Upper lobe of right lung (tissue), 1 donor: ENCODE results near the gene POLD2. TPM values are rescaled to one million over a fixed set of nuclear protein-coding genes. Genes with fewer than 3 reads are reported as not detected.

Source experiments
- ATAC-seq: fragments of 200-7000 bp; cut with Tn5 transposase; one replicate; pipeline ENCODE4 v1.9.1; 2020; ENCODE audit warnings: mild to moderate bottlenecking, moderate library complexity
- DNase-seq: peaks from one replicate; pipeline ENCODE4 v3.0.0-alpha.2; 2020
- H3K27ac ChIP-seq: fragments of 200-600 bp; one replicate; pipeline ENCODE4 v1.8.0; 2022
- H3K27me3 ChIP-seq: fragments of 200-600 bp; one replicate; pipeline ENCODE4 v1.8.0; 2022; ENCODE audit warnings: mild to moderate bottlenecking
- H3K36me3 ChIP-seq: fragments of 200-600 bp; one replicate; pipeline ENCODE4 v1.8.0; 2022
- H3K4me1 ChIP-seq: fragments of 200-600 bp; one replicate; pipeline ENCODE4 v1.8.0; 2022
- H3K4me3 ChIP-seq: fragments of 200-600 bp; one replicate; pipeline ENCODE4 v1.8.0; 2022; ENCODE audit warnings: mild to moderate bottlenecking
- H3K9me3 ChIP-seq: fragments of 200-600 bp; one replicate; pipeline ENCODE4 v1.8.0; 2022
- CTCF ChIP-seq: fragments of 200-600 bp; IDR thresholded peaks from one replicate; pipeline ENCODE4 v1.8.0; 2022; ENCODE audit warnings: antibody characterized with exemption
- intact Hi-C: fragments of 100-400 bp; cut with DNase I; formaldehyde crosslinking; loops from one replicate; pipeline ENCODE4 v1.11.0; 2022
- total RNA-seq: library from RNA; stranded (reverse); fragmentation: NEBNext Ultra II Directional; extraction: Animal tissue kit (Norgen Biotek cat#: 25700); gene quantifications from one replicate; pipeline ENCODE4 v1.2.1, GENCODE V29; 2021
- donor health status: DM: no; HTN: yes; CAD: no; lungs with severe emphysema.

POLD2 gene
- total RNA-seq, 1 donor from 2014 or later, result 60.2 TPM

DNA sequence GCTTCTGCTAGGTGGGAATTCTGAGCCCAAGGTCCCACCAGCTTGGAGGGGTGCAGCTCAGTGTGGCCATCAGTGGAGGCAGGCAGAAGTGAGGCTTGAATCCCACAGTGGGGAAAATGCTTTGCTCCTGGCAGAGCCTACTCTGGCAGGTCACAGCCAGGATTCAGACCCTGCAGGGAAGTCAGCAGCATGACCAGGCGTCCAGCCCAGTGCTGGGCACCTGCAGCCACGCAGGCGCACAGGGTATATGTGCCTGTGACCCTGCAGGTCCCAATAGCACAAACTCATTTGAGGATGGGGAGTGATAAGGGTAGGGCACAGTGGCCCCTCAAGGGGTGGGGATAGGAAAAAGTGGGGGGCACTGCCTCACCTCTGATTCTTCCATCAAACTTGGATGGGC, 27.6 kb downstream of the POLD2 start:
- ATAC-seq (no peak), DNase-seq (no peak)
- Histone ChIP-seq H3K27ac (no peak overlapping the region), H3K4me3 (no peak overlapping the region), H3K9me3 (no peaks in the 10 kb centered on the region), H3K36me3 (no peaks in the 10 kb centered on the region), H3K27me3 (no peaks in the 10 kb centered on the region), H3K4me1 (no peaks in the 10 kb centered on the region)
- TF ChIP-seq CTCF, result no peak
- intact Hi-C loops, result no loop called here

GRCh38 chr7:44094883-44095592, 28.3 kb downstream of the POLD2 start:
- Histone ChIP-seq H3K27ac (no peak overlapping the region), H3K4me3 (no peak overlapping the region), H3K4me1 (no peaks in the 10 kb centered on the region), H3K9me3 (no peaks in the 10 kb centered on the region), H3K27me3 (no peaks in the 10 kb centered on the region), H3K36me3 (no peaks in the 10 kb centered on the region)
- intact Hi-C loops, result no loop called here
- DNase-seq (no peak), ATAC-seq (no peak)
- TF ChIP-seq CTCF, result no peak

- Histone ChIP-seq H3K4me3 (no peak overlapping the region), H3K36me3 (no peaks in the 10 kb centered on the region), H3K27me3 (no peaks in the 10 kb centered on the region), H3K4me1 (no peaks in the 10 kb centered on the region), H3K27ac (peak overlapping the region; percentile 44), H3K9me3 (no peaks in the 10 kb centered on the region)
- ATAC-seq (no peak), DNase-seq (no peak)
- no peak for TF ChIP-seq CTCF
- intact Hi-C loops, result no loop called here
These were observed 29.0 kb downstream of the POLD2 start for GRCh38 chr7:44094365-44094764.

DNA sequence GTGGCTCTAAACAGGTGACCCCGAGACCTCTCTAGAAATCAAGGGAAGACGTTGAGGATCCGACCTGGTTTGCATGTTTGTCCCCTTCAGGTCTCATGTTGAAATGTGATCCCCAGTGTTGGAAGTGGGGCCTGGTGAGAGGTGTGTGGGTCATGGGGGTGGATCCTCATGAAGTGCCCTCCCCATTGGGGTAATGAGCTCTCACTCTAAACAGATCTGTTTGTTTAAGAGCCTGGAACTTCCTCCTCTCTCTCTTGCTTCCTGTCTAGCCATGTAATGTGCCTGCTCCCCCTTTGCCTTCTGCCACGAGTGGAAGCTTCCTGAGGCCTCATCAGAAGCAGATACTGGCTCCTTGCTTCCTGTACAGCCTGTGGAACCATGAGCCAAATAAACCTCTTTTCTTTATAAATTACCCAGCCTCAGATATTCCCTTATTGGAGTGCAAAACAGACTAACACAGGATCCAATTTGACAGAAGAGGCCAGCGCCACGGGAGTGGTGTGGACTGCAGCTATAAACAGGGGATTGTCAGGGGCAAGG, 30.2 kb downstream of the POLD2 start:
- H3K9me3 ChIP-seq, result no peaks in the 10 kb centered on the region
- H3K36me3 ChIP-seq, result no peaks in the 10 kb centered on the region
- no peaks in the 10 kb centered on the region for H3K27me3 ChIP-seq
- no peak overlapping the region for H3K4me3 ChIP-seq
- no peaks in the 10 kb centered on the region for H3K4me1 ChIP-seq
- ATAC-seq, result no peak
- no peak for DNase-seq
- no peak for TF ChIP-seq CTCF
- peak overlapping the region; percentile 17 for H3K27ac ChIP-seq
- intact Hi-C loops, result no loop called here

DNA sequence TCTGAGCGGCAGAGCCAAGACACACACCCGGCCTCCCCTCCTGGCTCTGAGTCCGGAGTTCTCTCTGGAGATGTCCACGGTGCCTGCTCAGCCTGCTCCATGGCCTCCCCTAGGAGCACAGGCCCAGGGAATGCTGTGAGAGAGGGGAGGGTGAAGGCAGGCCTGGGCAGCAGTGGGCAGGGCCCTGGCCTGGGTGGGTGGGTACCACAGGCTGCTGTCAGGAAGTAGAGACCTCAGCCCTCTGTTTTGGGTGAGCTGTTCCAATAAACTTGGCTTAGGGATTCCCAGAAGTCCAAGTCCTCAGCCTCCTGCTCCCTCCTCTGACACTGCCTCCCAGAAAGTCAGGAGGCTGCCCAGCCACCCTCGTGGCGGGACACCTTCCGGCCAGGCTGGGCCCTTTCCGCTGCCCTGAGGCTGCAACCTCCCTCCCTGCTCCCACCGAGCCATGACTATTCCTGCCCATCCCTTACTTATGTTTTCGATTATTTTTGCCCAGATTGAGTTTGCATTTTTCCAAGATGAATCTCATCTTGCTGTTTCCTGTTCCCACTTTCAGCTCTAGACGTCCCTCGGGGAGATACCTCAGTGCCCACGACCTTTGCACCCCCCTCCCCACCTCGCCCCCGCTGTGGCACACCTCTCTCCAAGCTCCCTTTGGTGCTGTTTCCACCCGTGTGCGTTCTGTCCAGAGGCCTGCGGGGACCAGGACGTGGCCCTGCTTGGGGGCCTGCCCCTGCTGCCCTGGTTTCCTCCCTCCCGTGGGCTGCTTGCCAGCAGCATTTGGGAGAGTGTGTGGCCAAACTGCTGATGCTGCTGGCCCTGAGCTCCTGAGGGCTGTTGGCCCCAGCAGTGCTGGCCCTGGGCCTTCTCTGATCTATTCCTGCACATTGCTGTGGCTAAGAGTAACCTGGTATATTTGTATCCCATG, 35.2 kb downstream of the POLD2 start:
- ATAC-seq (peak; percentile 58), DNase-seq (no peak)
- H3K27ac ChIP-seq, result peak overlapping the region; percentile 67

More for the DNA sequence above, 35.2 kb downstream of the POLD2 start:
- intact Hi-C loops, result no loop called here
- H3K4me3 ChIP-seq, result no peak overlapping the region
- no peaks in the 10 kb centered on the region for H3K36me3 ChIP-seq
- no peaks in the 10 kb centered on the region for H3K9me3 ChIP-seq
- H3K27me3 ChIP-seq, result no peaks in the 10 kb centered on the region
- H3K4me1 ChIP-seq, result peaks cover 16% of the 10 kb centered on the region
- TF ChIP-seq CTCF, result no peak
